Heart left ventricle (tissue), 16 donors: ENCODE data around the gene RAMP1. TPM values are rescaled to one million over a fixed set of nuclear protein-coding genes. Genes with fewer than 3 reads are reported as not detected.

Experiments
- ATAC-seq, 4 donors: fragments of 200-7000 bp; cut with Tn5 transposase; one replicate each; pipeline ENCODE4 v1.9.1; 2020 to 2022; ENCODE audit warnings: moderate library complexity in 4 of 4, mild to moderate bottlenecking in 3 of 4, moderate number of reproducible peaks in 1 of 4
- DNase-seq, 5 donors: peaks; one replicate each; pipeline ENCODE4 v3.0.0-alpha.2; 2020
- H3K27ac ChIP-seq, 12 donors: fragments of 200-600 bp; sonication (generic) in 4 of 12; one replicate each; pipeline versions ENCODE4 v1.5.0 to v1.8.0; 2016 to 2022; ENCODE audit warnings: mild to moderate bottlenecking in 2 of 12
- H3K27me3 ChIP-seq, 9 donors: fragments of 200-600 bp; sonication (generic) in 2 of 9; one replicate each; pipeline versions ENCODE4 v1.5.1 to v1.8.0; 2016 to 2022; ENCODE audit warnings: mild to moderate bottlenecking in 3 of 9
- H3K36me3 ChIP-seq, 9 donors: fragments of 200-600 bp; sonication (generic) in 2 of 9; one replicate each; pipeline versions ENCODE4 v1.5.0 to v1.8.0; 2018 to 2022; ENCODE audit warnings: mild to moderate bottlenecking in 2 of 9
- H3K4me1 ChIP-seq, 12 donors: fragments of 200-600 bp; sonication (generic) in 4 of 12; one replicate each; pipeline versions ENCODE4 v1.5.0 to v1.8.0; 2016 to 2022; ENCODE audit warnings: mild to moderate bottlenecking in 3 of 12
- H3K4me3 ChIP-seq, 12 donors: fragments of 200-600 bp; sonication (generic) in 4 of 12; one replicate each; pipeline versions ENCODE4 v1.5.0 to v1.8.0; 2017 to 2022; ENCODE audit warnings: mild to moderate bottlenecking in 9 of 12, moderate library complexity in 4 of 12
- H3K9me3 ChIP-seq, 12 donors: fragments of 200-600 bp; sonication (generic) in 4 of 12; one replicate each; pipeline versions ENCODE4 v1.5.0 to v1.8.0; 2016 to 2022; ENCODE audit warnings: mild to moderate bottlenecking in 1 of 12
- POLR2A ChIP-seq, 2 donors: fragments of 450-650 bp; IDR thresholded peaks; one replicate each; pipeline ENCODE4 v1.6.1; 2017; ENCODE audit warnings: antibody characterized with exemption in 2 of 2, mild to moderate bottlenecking in 2 of 2, moderate library complexity in 2 of 2
- WGBS, 4 donors: extraction: QIAGEN DNeasy Blood & Tissue Kit in 2 of 4; methylation state at CpG; one replicate each; pipeline versions ENCODE4 v1.1.5 to v1.1.7; 2013 to 2018; 5-methylcytosine and 5-hydroxymethylcytosine counted together
- intact Hi-C, 10 donors: fragments of 100-400 bp; cut with DNase I; formaldehyde crosslinking; loops; one replicate each; pipeline versions ENCODE4 v1.11.1 to v1.14.2; 2022
- long read RNA-seq, 3 donors: library from polyadenylated mRNA; unstranded; transcript quantifications; one replicate each; pipeline ENCODE4 v2.0.0, GENCODE V29; 2020 to 2021
- polyA plus RNA-seq, 2 donors: library from polyadenylated mRNA; stranded (reverse); fragments of 200-250 nt; gene quantifications; one replicate each; pipeline ENCODE4 v1.2.3, GENCODE V29; 2013
- total RNA-seq, 9 donors: library from RNA; depleted of rRNA in 2 of 9; stranded (reverse); fragments of >200 nt in 2 of 9; fragmentation: NEBNext Ultra II Directional in 3 of 9; extraction: Animal tissue kit (Norgen Biotek cat#: 25700) in 3 of 9; gene quantifications; one replicate each; pipeline versions ENCODE4 v1.1.0 to v1.2.4, GENCODE V29; 2016 to 2023
- TF ChIP-seq, protein P1 (sequence below), 12 donors: fragments of 200-600 bp; sonication (generic) in 4 of 12; IDR thresholded peaks; one replicate each; pipeline versions ENCODE4 v1.5.0 to v1.8.0; 2018 to 2022; ENCODE audit warnings: antibody characterized with exemption in 12 of 12, mild to moderate bottlenecking in 5 of 12
- donor health status: ischemic (EF 13 %, LVEDD 7.1; RV severe dilation, severe dysfunction).
- donor health status: healthy with polysubstance abuse.
- donor health status: DM: no; HTN: yes; CAD: no.
- donor health status: DM: no; HTN: no; CAD: no.
- donor health status: ischemic (EF 25% LVEDD 6.9; RV normal size, moderate dysfunction).
- donor health status: ischemic (EF 25% LVEDD 5.7; RV mildly dilated, moderate dysfunction).
- donor health status: healthy.
- donor health status: DM: yes; HTN: yes; CAD: no.
- donor health status: ischemic (EF 35%, LVEDD 5.7; RV mildly dilated, moderate dysfunction).
- donor health status: nonischemic (EF 11% LVEDD 7.7; RV severe dilation, severe dysfunction).
- donor health status: DM: yes; HTN: yes; CAD: no.
- donor health status: PGD.
- donor health status: ischemic (EF 29% LVEDD 5.4; RV normal size, mild dysfunction).
- donor health status: nonischemic (EF 23%, LVEDD 6.1; RV moderate dilation, normal function).

RAMP1 gene
- 100 to 1,000 TPM in 7 of 9 donors, 10 to 100 TPM in 2; 36.5 to 490 (median 201) TPM for total RNA-seq
- polyA plus RNA-seq: 1,000 to 10,000 TPM in 1 of 2 donors, 100 to 1,000 TPM in 1; 164 to 1,114 TPM
- long read RNA-seq, donor 1, transcript RAMP1-201 (3 exons, 910 nt): major isoform, 78 of 107 reads
- long read RNA-seq, donor 1, transcript RAMP1-202 (3 exons, 650 nt): minor isoform, 6 of 107 reads
- long read RNA-seq, donor 1, partial matches to known transcripts: 12 of 107 reads
- long read RNA-seq, donor 1, other reads (novel, unspliced or antisense): 11 of 107 reads
- long read RNA-seq, donor 2, transcript RAMP1-203 (3 exons, 857 nt): minor isoform, 5 of 227 reads
- long read RNA-seq, donor 2, transcript RAMP1-201 (3 exons, 910 nt): major isoform, 173 of 227 reads
- long read RNA-seq, donor 2, transcript RAMP1-202 (3 exons, 650 nt): minor isoform, 19 of 227 reads
- long read RNA-seq, donor 2, partial matches to known transcripts: 14 of 227 reads
- long read RNA-seq, donor 2, other reads (novel, unspliced or antisense): 15 of 227 reads
- long read RNA-seq, donor 3, transcript RAMP1-201 (3 exons, 910 nt): major isoform, 131 of 167 reads
- long read RNA-seq, donor 3, transcript RAMP1-202 (3 exons, 650 nt): minor isoform, 6 of 167 reads
- long read RNA-seq, donor 3, partial matches to known transcripts: 13 of 167 reads
- long read RNA-seq, donor 3, other reads (novel, unspliced or antisense): 16 of 167 reads

DNA sequence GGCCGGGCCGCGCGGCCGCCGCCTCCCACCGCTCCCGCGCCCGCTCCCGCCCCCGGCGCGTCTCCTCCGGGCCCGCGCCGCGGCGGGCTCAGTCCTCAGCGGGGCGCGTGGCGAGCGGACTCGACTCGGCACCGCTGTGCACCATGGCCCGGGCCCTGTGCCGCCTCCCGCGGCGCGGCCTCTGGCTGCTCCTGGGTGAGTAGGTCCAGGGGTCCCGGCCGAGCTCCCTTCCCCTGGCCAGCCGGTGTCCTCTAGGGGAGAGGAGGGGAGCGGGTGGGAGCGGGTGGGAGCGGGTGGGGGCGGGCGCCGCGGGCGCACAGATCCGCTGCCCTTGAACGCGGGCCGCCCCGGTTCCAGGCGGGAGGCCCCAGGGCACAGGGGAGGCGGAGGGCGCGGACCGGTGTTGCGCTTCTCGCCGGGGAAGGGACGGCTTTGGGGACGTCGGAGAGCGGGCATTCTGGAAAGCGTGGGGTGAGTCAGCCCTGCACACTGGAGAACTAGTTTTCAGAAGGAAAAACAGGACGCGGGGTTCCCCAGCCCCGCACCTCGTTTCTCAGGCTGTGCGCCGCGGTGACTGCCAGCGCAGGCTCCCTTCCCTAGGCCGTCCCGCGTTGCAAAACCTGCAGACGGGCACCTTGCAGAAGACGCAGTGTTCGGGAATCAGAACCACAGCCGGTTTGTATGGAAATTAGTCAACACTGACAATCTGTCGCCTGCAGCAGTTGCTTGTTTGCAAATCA is at the start of gene RAMP1:
TSS of gene RAMP1 (plus strand) at position 91 of the 740 bp plus-strand sequence. CDS start at position 144, 53 bp downstream.
- Histone ChIP-seq H3K27me3 (peaks cover 0 to 32% (median 0%) of the 10 kb centered on the region in 9 donors), H3K27ac (peak within 1 kb of the TSS; percentile 79 to 97 (median 88)), H3K4me1 (peaks cover 0 to 42% (median 13%) of the 10 kb centered on the region in 12 donors), H3K36me3 (no peaks in the 10 kb centered on the region), H3K4me3 (peak within 1 kb of the TSS; percentile 38 to 71 (median 58)), H3K9me3 (no peaks in the 10 kb centered on the region)
- intact Hi-C loops: loop anchor here (1.0 to 10.0 kb wide), 17 partner anchors 27 to 405 kb away; partner anchors contain the start of genes UBE2F (in 4 of the 10), KLHL30 (in 2 of the 10), ESPNL (in 1 of the 10) and SCLY (in 1 of the 10)
- no peak for TF ChIP-seq POLR2A (IDR thresholded peaks at IDR 0.05)
- TF ChIP-seq, protein P1, sequence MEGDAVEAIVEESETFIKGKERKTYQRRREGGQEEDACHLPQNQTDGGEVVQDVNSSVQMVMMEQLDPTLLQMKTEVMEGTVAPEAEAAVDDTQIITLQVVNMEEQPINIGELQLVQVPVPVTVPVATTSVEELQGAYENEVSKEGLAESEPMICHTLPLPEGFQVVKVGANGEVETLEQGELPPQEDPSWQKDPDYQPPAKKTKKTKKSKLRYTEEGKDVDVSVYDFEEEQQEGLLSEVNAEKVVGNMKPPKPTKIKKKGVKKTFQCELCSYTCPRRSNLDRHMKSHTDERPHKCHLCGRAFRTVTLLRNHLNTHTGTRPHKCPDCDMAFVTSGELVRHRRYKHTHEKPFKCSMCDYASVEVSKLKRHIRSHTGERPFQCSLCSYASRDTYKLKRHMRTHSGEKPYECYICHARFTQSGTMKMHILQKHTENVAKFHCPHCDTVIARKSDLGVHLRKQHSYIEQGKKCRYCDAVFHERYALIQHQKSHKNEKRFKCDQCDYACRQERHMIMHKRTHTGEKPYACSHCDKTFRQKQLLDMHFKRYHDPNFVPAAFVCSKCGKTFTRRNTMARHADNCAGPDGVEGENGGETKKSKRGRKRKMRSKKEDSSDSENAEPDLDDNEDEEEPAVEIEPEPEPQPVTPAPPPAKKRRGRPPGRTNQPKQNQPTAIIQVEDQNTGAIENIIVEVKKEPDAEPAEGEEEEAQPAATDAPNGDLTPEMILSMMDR (IDR thresholded peaks at IDR 0.05): no peak
- 2 to 6% (median 2%) methylated on average over 19 to 79 of the region's 79 CpGs for WGBS, 4 donors
- ATAC-seq: peak in 3 of 4 donors; percentile 2 to 43 (median 35)
- peak in 2 of 5 donors; percentile 51 to 70 for DNase-seq

DNA sequence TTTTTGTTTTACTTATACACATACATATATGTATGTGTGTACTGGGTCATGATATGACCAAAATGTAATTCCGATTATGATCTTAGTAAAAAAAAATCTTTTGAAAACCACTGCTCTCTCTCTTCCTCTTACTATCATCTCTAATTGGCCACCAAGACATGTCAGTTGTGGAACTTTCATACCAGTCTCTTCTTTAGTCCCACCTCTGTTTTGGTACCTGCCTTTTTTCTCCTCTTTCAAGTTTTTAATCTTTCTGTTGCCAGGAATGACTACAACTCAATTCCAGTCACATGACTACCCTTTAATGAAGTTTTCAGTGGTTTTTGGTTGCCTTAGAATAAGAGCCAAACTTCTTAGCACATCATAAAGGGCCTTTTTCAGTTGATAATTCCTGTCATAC is 43.8 kb upstream of the RAMP1 start:
- no peak for TF ChIP-seq POLR2A (IDR thresholded peaks at IDR 0.05)
- TF ChIP-seq, protein P1 (IDR thresholded peaks at IDR 0.05): no peak
- Histone ChIP-seq H3K27ac (no peak overlapping the region), H3K4me3 (no peak overlapping the region), H3K36me3 (no peaks in the 10 kb centered on the region), H3K27me3 (no peaks in the 10 kb centered on the region), H3K4me1 (peaks cover 0 to 4% (median 0%) of the 10 kb centered on the region in 12 donors), H3K9me3 (no peaks in the 10 kb centered on the region)
- 79 to 91% (median 83%) methylated on average over 1 of the region's 1 CpG for WGBS, 4 donors
- intact Hi-C loops: no loop called here
- DNase-seq: no peak
- ATAC-seq: no peak

DNA sequence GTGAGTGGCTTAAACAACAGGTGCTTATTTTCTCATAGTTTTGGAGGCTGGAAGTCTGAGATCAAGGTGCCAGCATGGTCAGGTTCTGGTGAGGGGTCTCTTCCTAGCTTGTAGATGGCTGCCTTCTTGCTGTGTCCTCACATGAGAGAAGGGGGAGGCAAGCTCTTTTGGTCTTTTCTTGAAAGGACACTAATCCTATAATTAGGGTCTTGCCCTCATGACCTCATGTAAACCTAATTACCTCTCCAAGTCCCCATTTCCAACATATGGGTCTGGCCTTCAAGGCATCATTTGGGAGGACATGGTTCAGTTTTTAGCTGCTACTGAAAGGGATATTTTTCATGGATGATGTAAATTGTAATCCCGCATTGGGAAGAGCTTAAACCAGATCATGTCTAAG is 42.9 kb upstream of the RAMP1 start:
- Histone ChIP-seq H3K36me3 (no peaks in the 10 kb centered on the region), H3K9me3 (no peaks in the 10 kb centered on the region), H3K27ac (no peak overlapping the region), H3K4me1 (peaks cover 0 to 4% (median 0%) of the 10 kb centered on the region in 12 donors), H3K4me3 (no peak overlapping the region), H3K27me3 (no peaks in the 10 kb centered on the region)
- intact Hi-C loops: no loop called here
- WGBS, 4 donors: 96 to 100% (median 96%) methylated on average over 1 of the region's 1 CpG
- ATAC-seq (no peak), DNase-seq (no peak)
- no peak for TF ChIP-seq POLR2A (IDR thresholded peaks at IDR 0.05)
- TF ChIP-seq, protein P1 (IDR thresholded peaks at IDR 0.05): no peak
